ENCODE data around the gene C3orf52. TPM values are rescaled to one million over a fixed set of nuclear protein-coding genes. Genes with fewer than 3 reads are reported as not detected.

C3orf52 gene
- total RNA-seq, 1 experiment from 2014 or later, result 14.3 TPM

GRCh38 chr3:112092496-112093179, 6.4 kb downstream of the C3orf52 start:
- ChIA-PET POLR2A (interaction anchor here (0.6 kb wide), 2 partner anchors 18 to 470 kb away, joined by 3 read pairs; partner anchors contain the start of gene SLC35A5), CTCF (interaction anchor here (2.3 kb wide), 1 partner anchor 19 kb away, joined by 12 read pairs; no protein-coding TSS in a partner anchor)
- no peak for TF ChIP-seq ZNF416 (CRISPR knock-in tag; IDR thresholded peaks at IDR 0.05)
- no peak for TF ChIP-seq MXD4 (CRISPR knock-in tag; IDR thresholded peaks at IDR 0.05; ENCODE audit: borderline replicate concordance)
- no peak for TF ChIP-seq AFF4 (CRISPR knock-in tag; IDR thresholded peaks at IDR 0.05; ENCODE audit: borderline replicate concordance)
- no peak for TF ChIP-seq ZMAT4 (CRISPR knock-in tag; IDR thresholded peaks at IDR 0.05)
- TF ChIP-seq USF2 (CRISPR knock-in tag; IDR thresholded peaks at IDR 0.05), result no peak
- TF ChIP-seq AR (CRISPR knock-in tag; IDR thresholded peaks at IDR 0.05), result no peak
- TF ChIP-seq E2F5 (CRISPR knock-in tag; IDR thresholded peaks at IDR 0.05), result no peak
- no peak for TF ChIP-seq NR2C2 (CRISPR knock-in tag; IDR thresholded peaks at IDR 0.05)
- TF ChIP-seq MLX (CRISPR knock-in tag; IDR thresholded peaks at IDR 0.05), result no peak
- no peak for TF ChIP-seq JUN (CRISPR knock-in tag; IDR thresholded peaks at IDR 0.05)
- no peak for TF ChIP-seq USF1 (CRISPR knock-in tag; IDR thresholded peaks at IDR 0.05)
- no peak for TF ChIP-seq ATF1 (CRISPR knock-in tag; IDR thresholded peaks at IDR 0.05)
- no peak for TF ChIP-seq ZNF219 (CRISPR knock-in tag; IDR thresholded peaks at IDR 0.05; ENCODE audit: borderline replicate concordance)
- peak overlapping the region; percentile 69 for H3K27ac Mint-ChIP-seq
- DNase-seq (ENCODE audit: low spot score), result no peak
- no peak overlapping the region; the same call in 1 of the 2 replicates for H3K4me3 Mint-ChIP-seq
- peak; percentile 81 for ATAC-seq
- H3K9me3 Mint-ChIP-seq, result no peaks in the 10 kb centered on the region
- peaks cover 54% of the 10 kb centered on the region for H3K4me1 Mint-ChIP-seq
- H3K27me3 Mint-ChIP-seq (ENCODE audit: low read depth), result no peaks in the 10 kb centered on the region
- no peaks in the 10 kb centered on the region for H3K36me3 Mint-ChIP-seq

- no peak overlapping the region; the same call in 1 of the 2 replicates for H3K4me3 Mint-ChIP-seq
- peaks cover 49% of the 10 kb centered on the region for H3K4me1 Mint-ChIP-seq
- peak; percentile 74 for ATAC-seq
- TF ChIP-seq FOXK1 (CRISPR knock-in tag; IDR thresholded peaks at IDR 0.05) (no peak), ATF2 (CRISPR knock-in tag; IDR thresholded peaks at IDR 0.05; ENCODE audit: borderline replicate concordance, low read depth) (no peak), ZNF671 (CRISPR knock-in tag; IDR thresholded peaks at IDR 0.05) (no peak), NFE2L1 (CRISPR knock-in tag; IDR thresholded peaks at IDR 0.05) (no peak), RELA (CRISPR knock-in tag; IDR thresholded peaks at IDR 0.05; ENCODE audit: borderline replicate concordance) (no peak), NR3C1 (CRISPR knock-in tag; conservative IDR thresholded peaks at IDR 0.05; ENCODE audit: low read depth) (no peak), MLX (CRISPR knock-in tag; IDR thresholded peaks at IDR 0.05) (no peak), NR2C2 (CRISPR knock-in tag; IDR thresholded peaks at IDR 0.05) (no peak), RORB (CRISPR knock-in tag; IDR thresholded peaks at IDR 0.05) (no peak), USF1 (CRISPR knock-in tag; IDR thresholded peaks at IDR 0.05) (no peak)
These were observed 7.0 kb downstream of the C3orf52 start for GRCh38 chr3:112093180-112093522.

More at GRCh38 chr3:112093180-112093522, 7.0 kb downstream of the C3orf52 start:
- no peaks in the 10 kb centered on the region for H3K9me3 Mint-ChIP-seq
- H3K36me3 Mint-ChIP-seq, result 0 out of 2 replicates have a peak, but pooled peaks cover 3% of the 10 kb centered on the region
- no peaks in the 10 kb centered on the region for H3K27me3 Mint-ChIP-seq (ENCODE audit: low read depth)
- H3K27ac Mint-ChIP-seq, result peak overlapping the region; percentile 69
- ChIA-PET POLR2A (no interaction called here), CTCF (interaction anchor here (2.3 kb wide), 1 partner anchor 18 kb away, joined by 12 read pairs; no protein-coding TSS in a partner anchor)
- DNase-seq (ENCODE audit: low spot score), result no peak

All from WTC11 (cell line).